Measurements from ENCODE around the gene SH3BGRL2.

DNA sequence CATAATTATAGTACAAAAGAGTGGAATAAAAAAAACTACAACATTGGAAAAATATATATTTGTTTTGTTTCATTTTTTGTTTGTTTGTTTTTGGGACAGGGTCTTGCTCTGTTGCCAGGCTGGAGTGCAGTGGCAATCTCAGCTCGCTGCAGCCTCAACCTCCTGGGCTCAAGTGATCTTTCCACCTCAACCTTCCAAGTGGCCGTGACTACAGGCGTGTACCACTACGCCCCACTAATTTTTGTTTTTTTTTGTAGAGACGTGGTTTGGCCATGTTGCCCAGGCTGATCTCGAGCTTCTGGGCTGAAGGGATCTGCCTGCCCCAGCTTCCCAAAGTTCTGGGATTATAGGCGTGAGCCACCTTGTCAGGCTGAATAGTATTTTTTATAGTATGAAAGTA lies 41.4 kb upstream of the SH3BGRL2 start:
- TF ChIP-seq, protein P1, sequence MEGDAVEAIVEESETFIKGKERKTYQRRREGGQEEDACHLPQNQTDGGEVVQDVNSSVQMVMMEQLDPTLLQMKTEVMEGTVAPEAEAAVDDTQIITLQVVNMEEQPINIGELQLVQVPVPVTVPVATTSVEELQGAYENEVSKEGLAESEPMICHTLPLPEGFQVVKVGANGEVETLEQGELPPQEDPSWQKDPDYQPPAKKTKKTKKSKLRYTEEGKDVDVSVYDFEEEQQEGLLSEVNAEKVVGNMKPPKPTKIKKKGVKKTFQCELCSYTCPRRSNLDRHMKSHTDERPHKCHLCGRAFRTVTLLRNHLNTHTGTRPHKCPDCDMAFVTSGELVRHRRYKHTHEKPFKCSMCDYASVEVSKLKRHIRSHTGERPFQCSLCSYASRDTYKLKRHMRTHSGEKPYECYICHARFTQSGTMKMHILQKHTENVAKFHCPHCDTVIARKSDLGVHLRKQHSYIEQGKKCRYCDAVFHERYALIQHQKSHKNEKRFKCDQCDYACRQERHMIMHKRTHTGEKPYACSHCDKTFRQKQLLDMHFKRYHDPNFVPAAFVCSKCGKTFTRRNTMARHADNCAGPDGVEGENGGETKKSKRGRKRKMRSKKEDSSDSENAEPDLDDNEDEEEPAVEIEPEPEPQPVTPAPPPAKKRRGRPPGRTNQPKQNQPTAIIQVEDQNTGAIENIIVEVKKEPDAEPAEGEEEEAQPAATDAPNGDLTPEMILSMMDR (tag by site-specific recombination; IDR thresholded peaks at IDR 0.05) = no peak
- TF ChIP-seq ZNF549 (tag by site-specific recombination; IDR thresholded peaks at IDR 0.05) = no peak
- TF ChIP-seq ZNF121 (tag by site-specific recombination; IDR thresholded peaks at IDR 0.05) = no peak
- no peak for TF ChIP-seq TCF7L2 (IDR thresholded peaks at IDR 0.05; ENCODE audit: borderline replicate concordance, low read depth, low read length)
- TF ChIP-seq SP7 (tag by site-specific recombination; IDR thresholded peaks at IDR 0.05) = no peak
- TF ChIP-seq, protein P2, sequence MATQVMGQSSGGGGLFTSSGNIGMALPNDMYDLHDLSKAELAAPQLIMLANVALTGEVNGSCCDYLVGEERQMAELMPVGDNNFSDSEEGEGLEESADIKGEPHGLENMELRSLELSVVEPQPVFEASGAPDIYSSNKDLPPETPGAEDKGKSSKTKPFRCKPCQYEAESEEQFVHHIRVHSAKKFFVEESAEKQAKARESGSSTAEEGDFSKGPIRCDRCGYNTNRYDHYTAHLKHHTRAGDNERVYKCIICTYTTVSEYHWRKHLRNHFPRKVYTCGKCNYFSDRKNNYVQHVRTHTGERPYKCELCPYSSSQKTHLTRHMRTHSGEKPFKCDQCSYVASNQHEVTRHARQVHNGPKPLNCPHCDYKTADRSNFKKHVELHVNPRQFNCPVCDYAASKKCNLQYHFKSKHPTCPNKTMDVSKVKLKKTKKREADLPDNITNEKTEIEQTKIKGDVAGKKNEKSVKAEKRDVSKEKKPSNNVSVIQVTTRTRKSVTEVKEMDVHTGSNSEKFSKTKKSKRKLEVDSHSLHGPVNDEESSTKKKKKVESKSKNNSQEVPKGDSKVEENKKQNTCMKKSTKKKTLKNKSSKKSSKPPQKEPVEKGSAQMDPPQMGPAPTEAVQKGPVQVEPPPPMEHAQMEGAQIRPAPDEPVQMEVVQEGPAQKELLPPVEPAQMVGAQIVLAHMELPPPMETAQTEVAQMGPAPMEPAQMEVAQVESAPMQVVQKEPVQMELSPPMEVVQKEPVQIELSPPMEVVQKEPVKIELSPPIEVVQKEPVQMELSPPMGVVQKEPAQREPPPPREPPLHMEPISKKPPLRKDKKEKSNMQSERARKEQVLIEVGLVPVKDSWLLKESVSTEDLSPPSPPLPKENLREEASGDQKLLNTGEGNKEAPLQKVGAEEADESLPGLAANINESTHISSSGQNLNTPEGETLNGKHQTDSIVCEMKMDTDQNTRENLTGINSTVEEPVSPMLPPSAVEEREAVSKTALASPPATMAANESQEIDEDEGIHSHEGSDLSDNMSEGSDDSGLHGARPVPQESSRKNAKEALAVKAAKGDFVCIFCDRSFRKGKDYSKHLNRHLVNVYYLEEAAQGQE (tag by site-specific recombination; IDR thresholded peaks at IDR 0.05) = no peak
- no peak for TF ChIP-seq SETDB1 (IDR thresholded peaks at IDR 0.05; ENCODE audit: insufficient read length, low read length)
- no peak for TF ChIP-seq ZSCAN30 (tag by site-specific recombination; IDR thresholded peaks at IDR 0.05)
- TF ChIP-seq, protein P3, sequence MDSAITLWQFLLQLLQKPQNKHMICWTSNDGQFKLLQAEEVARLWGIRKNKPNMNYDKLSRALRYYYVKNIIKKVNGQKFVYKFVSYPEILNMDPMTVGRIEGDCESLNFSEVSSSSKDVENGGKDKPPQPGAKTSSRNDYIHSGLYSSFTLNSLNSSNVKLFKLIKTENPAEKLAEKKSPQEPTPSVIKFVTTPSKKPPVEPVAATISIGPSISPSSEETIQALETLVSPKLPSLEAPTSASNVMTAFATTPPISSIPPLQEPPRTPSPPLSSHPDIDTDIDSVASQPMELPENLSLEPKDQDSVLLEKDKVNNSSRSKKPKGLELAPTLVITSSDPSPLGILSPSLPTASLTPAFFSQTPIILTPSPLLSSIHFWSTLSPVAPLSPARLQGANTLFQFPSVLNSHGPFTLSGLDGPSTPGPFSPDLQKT (IDR thresholded peaks at IDR 0.05; ENCODE audit: borderline replicate concordance, low read depth, low read length) = no peak
